SU-DHL-6 (cell line): ENCODE data around the gene XIST.

Experiments used
- H2AFZ ChIP-seq: fragments of 200-600 bp; sonication (generic); 2 replicates; pipeline ENCODE4 v1.6.1; 2014; ENCODE audit warnings: low read depth, mild to moderate bottlenecking, moderate library complexity, mixed read lengths, antibody characterized with exemption, low read length; ENCODE audit not compliant: severe bottlenecking
- H3F3A ChIP-seq: fragments of 200-600 bp; shearing (Covaris generic); 2 replicates; pipeline ENCODE4 v1.6.0; 2016; ENCODE audit warnings: antibody characterized with exemption, mild to moderate bottlenecking; ENCODE audit not compliant: insufficient read depth
- H3K27ac ChIP-seq: fragments of 200-600 bp; sonication (generic); 2 replicates; pipeline ENCODE4 v1.5.1; 2016; ENCODE audit warnings: low read depth, mild to moderate bottlenecking, low read length, moderate library complexity, mixed read lengths
- H3K27me3 ChIP-seq: fragments of 200-600 bp; sonication (generic), shearing (Covaris generic); 2 replicates; pipeline ENCODE4 v1.6.0; 2014; ENCODE audit warnings: mild to moderate bottlenecking, low read length
- H3K36me3 ChIP-seq: fragments of 200-600 bp; sonication (generic); 2 replicates; pipeline ENCODE4 v1.6.1; 2014; ENCODE audit warnings: mild to moderate bottlenecking, low read length, mixed read lengths
- H3K4me2 ChIP-seq: fragments of 300-600, 200-600 bp; shearing (Covaris generic), sonication (generic); 2 replicates; pipeline ENCODE4 v1.6.0; 2014; ENCODE audit warnings: low read length, low read depth, mild to moderate bottlenecking; ENCODE audit not compliant: poor library complexity, severe bottlenecking
- H3K4me3 ChIP-seq: fragments of 200-600 bp; sonication (generic); 2 replicates; pipeline ENCODE4 v1.5.1; 2014; ENCODE audit warnings: antibody characterized with exemption, low read length, mild to moderate bottlenecking, mixed read lengths; ENCODE audit not compliant: insufficient read depth, poor library complexity, severe bottlenecking
- H3K79me2 ChIP-seq: fragments of 200-600 bp; sonication (generic); 2 replicates; pipeline ENCODE4 v1.6.1; 2014; ENCODE audit warnings: mild to moderate bottlenecking, low read length, moderate library complexity; ENCODE audit not compliant: insufficient read depth
- H3K9ac ChIP-seq: fragments of 200-600 bp; sonication (generic); 2 replicates; pipeline ENCODE4 v1.7.0; 2014; ENCODE audit warnings: mild to moderate bottlenecking, low read length
- H3K9me2 ChIP-seq: fragments of 200-600 bp; sonication (generic); replicated peaks from 2 replicates; pipeline ENCODE4 v1.6.1; 2014; ENCODE audit warnings: low read length; ENCODE audit not compliant: insufficient read depth
- H3K9me3 ChIP-seq: fragments of 200-600 bp; sonication (generic); 2 replicates; pipeline ENCODE4 v1.6.1; 2014; ENCODE audit warnings: low read length, mixed read lengths; ENCODE audit not compliant: insufficient read depth
- H4K20me1 ChIP-seq: fragments of 200-600 bp; sonication (generic); 2 replicates; pipeline ENCODE4 v1.6.1; 2014; ENCODE audit warnings: low read depth, mild to moderate bottlenecking, antibody characterized with exemption, low read length, moderate library complexity, mixed read lengths
- EZH2phosphoT487 ChIP-seq: fragments of 200-600 bp; sonication (generic), shearing (Covaris generic); conservative IDR thresholded peaks from 2 replicates; pipeline ENCODE4 v1.6.1; 2018; ENCODE audit warnings: mild to moderate bottlenecking, antibody characterized with exemption, low read length, moderate library complexity, mixed read lengths
- TF ChIP-seq, protein P1 (sequence below): fragments of 200-600 bp; sonication (generic); IDR thresholded peaks from one replicate; pipeline ENCODE4 v1.5.1; 2017; ENCODE audit warnings: antibody characterized with exemption, mild to moderate bottlenecking, low read length, moderate library complexity; ENCODE audit not compliant: insufficient read depth, poor library complexity, severe bottlenecking

Gene XIST

DNA sequence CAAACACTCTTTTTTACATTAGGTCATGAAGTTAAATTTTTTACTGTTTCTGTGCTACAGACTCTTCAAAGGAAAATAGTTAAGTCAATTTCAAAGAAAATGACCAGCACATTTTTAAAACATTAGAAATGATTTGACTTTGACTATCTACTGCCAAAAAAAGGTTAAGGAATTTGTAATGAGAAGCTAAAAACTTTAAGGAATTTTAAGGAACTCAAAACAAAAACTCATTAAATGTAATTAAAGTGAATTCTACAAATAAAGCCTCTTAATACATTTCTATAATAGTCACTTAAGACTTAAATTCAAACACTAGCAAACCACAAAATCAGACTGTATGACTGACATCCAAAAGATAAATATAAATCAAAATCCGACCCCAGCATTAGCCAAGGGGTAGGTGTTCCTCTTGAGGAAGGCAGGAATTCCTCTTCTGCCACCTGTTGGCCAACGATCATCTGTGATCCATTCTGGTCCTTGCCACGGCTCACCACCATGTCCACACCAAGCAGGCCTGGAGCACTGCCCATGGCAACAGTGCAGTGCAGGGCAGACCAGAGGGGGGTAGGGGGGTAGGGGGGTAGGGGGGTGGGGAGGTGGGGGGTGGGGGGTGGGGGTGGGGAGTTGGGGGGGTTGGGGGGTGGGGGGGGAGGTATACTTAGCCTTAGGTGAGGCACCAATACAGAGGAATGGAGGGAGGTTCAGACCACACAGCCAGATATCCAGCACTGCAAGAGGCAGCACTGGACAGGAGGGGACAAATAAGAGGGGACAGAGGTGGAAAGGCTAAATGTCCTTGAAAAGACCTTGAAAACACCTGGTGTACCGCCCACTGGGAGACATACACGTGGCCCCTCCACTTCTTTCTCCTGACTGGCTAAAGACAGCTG lies 2.1 kb downstream of the XIST start:
- no peak overlapping the region for H3K27ac ChIP-seq
- no peaks in the 10 kb centered on the region for H3K9me3 ChIP-seq
- no peak overlapping the region for H3K4me3 ChIP-seq
- H3F3A ChIP-seq, result no peaks in the 10 kb centered on the region
- no peak overlapping the region for H2AFZ ChIP-seq
- H3K4me2 ChIP-seq, result no peak overlapping the region
- no peaks in the 10 kb centered on the region for H4K20me1 ChIP-seq
- no peaks in the 10 kb centered on the region for H3K36me3 ChIP-seq
- H3K27me3 ChIP-seq, result no peaks in the 10 kb centered on the region
- H3K9ac ChIP-seq, result no peak overlapping the region
- no peaks in the 10 kb centered on the region for H3K79me2 ChIP-seq
- TF ChIP-seq, protein P1, sequence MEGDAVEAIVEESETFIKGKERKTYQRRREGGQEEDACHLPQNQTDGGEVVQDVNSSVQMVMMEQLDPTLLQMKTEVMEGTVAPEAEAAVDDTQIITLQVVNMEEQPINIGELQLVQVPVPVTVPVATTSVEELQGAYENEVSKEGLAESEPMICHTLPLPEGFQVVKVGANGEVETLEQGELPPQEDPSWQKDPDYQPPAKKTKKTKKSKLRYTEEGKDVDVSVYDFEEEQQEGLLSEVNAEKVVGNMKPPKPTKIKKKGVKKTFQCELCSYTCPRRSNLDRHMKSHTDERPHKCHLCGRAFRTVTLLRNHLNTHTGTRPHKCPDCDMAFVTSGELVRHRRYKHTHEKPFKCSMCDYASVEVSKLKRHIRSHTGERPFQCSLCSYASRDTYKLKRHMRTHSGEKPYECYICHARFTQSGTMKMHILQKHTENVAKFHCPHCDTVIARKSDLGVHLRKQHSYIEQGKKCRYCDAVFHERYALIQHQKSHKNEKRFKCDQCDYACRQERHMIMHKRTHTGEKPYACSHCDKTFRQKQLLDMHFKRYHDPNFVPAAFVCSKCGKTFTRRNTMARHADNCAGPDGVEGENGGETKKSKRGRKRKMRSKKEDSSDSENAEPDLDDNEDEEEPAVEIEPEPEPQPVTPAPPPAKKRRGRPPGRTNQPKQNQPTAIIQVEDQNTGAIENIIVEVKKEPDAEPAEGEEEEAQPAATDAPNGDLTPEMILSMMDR, result no peak
- no peak for TF ChIP-seq EZH2phosphoT487
- H3K9me2 ChIP-seq, result no peaks in the 10 kb centered on the region

DNA sequence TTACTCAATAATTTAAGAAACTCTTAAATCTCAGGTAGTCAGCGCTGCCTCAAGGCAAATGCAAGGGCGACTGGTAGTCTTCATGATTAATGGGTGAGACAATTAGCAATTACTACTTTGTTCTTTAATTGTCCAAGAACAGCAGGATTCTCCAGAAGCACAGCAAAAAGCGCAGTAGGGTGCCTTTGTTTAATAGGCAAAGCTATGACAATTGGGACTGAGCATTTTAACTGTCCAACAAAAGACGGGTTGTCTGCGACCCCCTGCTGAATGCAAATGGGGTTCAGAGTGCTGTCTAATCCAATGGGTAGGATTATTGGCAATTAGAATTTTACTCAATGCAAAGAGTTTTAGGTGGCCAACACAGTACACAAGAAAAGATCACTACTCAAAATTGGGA lies 3.4 kb downstream of the XIST start:
- no peak overlapping the region for H3K4me2 ChIP-seq
- H3K79me2 ChIP-seq, result no peaks in the 10 kb centered on the region
- no peak overlapping the region for H3K4me3 ChIP-seq

DNA sequence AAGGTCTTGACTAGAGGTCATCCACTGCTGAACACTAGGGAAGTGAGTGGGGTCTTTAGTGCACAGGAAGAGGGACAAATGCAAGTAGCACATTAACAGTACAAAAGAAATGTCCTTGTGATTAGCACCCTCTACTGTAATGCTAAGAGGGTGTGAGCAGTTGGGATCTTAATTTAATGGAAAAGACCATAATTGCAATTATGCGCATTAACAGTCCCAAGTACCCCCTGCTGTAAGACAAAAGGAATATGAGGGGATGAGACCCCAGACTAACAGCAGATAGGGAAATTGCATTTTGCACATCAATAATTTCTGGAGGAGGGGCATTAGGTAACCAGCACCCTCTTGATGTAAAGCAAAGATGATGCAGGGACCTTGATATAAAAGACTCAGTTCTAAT lies 4.5 kb downstream of the XIST start:
- no peaks in the 10 kb centered on the region for H3K9me3 ChIP-seq
- no peak overlapping the region for H3K9ac ChIP-seq
- no peak overlapping the region for H3K4me3 ChIP-seq
- no peak overlapping the region for H3K4me2 ChIP-seq
- H3K9me2 ChIP-seq, result no peaks in the 10 kb centered on the region
- H3K79me2 ChIP-seq, result no peaks in the 10 kb centered on the region
- no peaks in the 10 kb centered on the region for H3K27me3 ChIP-seq
- no peaks in the 10 kb centered on the region for H4K20me1 ChIP-seq
- no peaks in the 10 kb centered on the region for H3F3A ChIP-seq
- TF ChIP-seq, protein P1, result no peak
- TF ChIP-seq EZH2phosphoT487, result no peak
- H3K36me3 ChIP-seq, result no peaks in the 10 kb centered on the region
- H3K27ac ChIP-seq, result no peak overlapping the region
- H2AFZ ChIP-seq, result no peak overlapping the region

More for the DNA sequence above, 3.4 kb downstream of the XIST start:
- H3K27ac ChIP-seq, result no peak overlapping the region
- no peak overlapping the region for H2AFZ ChIP-seq
- H3F3A ChIP-seq, result no peaks in the 10 kb centered on the region
- H3K27me3 ChIP-seq, result no peaks in the 10 kb centered on the region
- TF ChIP-seq EZH2phosphoT487, result no peak
- TF ChIP-seq, protein P1, result no peak
- no peaks in the 10 kb centered on the region for H3K36me3 ChIP-seq
- no peak overlapping the region for H3K9ac ChIP-seq
- H3K9me3 ChIP-seq, result no peaks in the 10 kb centered on the region
- H3K9me2 ChIP-seq, result no peaks in the 10 kb centered on the region
- H4K20me1 ChIP-seq, result no peaks in the 10 kb centered on the region
